ENCODE measurements around the gene PRELID2.

GRCh38 chr5:145752534-145752933 lies 82.6 kb downstream of the PRELID2 start:
- TF ChIP-seq CTCF (IDR thresholded peaks at IDR 0.05; ENCODE audit: poor library complexity) (no peak), EZH2 (IDR thresholded peaks at IDR 0.05; ENCODE audit: borderline replicate concordance) (no peak), EZH2phosphoT487 (IDR thresholded peaks at IDR 0.05; ENCODE audit: low read depth, severe bottlenecking, unreplicated experiment) (no peak)

Measured in hepatocyte (in vitro differentiated cells).